Upper lobe of left lung (tissue), 4 donors: ENCODE measurements around the gene DMAC2L.

Source experiments
- EP300 ChIP-seq, 4 donors: sonication (generic); formaldehyde crosslinking; IDR thresholded peaks; one replicate each; pipeline ENCODE4 v1.5.1; 2017; ENCODE audit warnings: antibody characterized with exemption in 4 of 4, control low read depth in 2 of 4
- POLR2AphosphoS5 ChIP-seq, 2 donors: sonication (generic); formaldehyde crosslinking; IDR thresholded peaks; one replicate each; pipeline ENCODE4 v1.5.1; 2017; ENCODE audit warnings: antibody characterized with exemption in 2 of 2
- TF ChIP-seq, protein P1 (sequence below), 6 experiments: fragments of 450-650 bp in 4 of 6; fragments of 200-600 bp in 2 of 6; sonication (generic) in 2 of 6; IDR thresholded peaks; one replicate each; pipeline ENCODE4 v1.5.1; 2016 to 2019; ENCODE audit warnings: antibody characterized with exemption in 6 of 6

- TF ChIP-seq, protein P1, sequence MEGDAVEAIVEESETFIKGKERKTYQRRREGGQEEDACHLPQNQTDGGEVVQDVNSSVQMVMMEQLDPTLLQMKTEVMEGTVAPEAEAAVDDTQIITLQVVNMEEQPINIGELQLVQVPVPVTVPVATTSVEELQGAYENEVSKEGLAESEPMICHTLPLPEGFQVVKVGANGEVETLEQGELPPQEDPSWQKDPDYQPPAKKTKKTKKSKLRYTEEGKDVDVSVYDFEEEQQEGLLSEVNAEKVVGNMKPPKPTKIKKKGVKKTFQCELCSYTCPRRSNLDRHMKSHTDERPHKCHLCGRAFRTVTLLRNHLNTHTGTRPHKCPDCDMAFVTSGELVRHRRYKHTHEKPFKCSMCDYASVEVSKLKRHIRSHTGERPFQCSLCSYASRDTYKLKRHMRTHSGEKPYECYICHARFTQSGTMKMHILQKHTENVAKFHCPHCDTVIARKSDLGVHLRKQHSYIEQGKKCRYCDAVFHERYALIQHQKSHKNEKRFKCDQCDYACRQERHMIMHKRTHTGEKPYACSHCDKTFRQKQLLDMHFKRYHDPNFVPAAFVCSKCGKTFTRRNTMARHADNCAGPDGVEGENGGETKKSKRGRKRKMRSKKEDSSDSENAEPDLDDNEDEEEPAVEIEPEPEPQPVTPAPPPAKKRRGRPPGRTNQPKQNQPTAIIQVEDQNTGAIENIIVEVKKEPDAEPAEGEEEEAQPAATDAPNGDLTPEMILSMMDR (IDR thresholded peaks at IDR 0.05), result peak; percentile 75 to 85 (median 80)
- TF ChIP-seq POLR2AphosphoS5 (IDR thresholded peaks at IDR 0.05) (peak in 1 of 2 donors; percentile 46), EP300 (IDR thresholded peaks at IDR 0.05) (peak in 1 of 4 donors; percentile 54)
Measured at GRCh38 chr14:50321009-50321660, 9.0 kb downstream of the DMAC2L start.
